SK-N-SH (cell line): ENCODE results near the gene CDK5. TPM values are rescaled to one million over a fixed set of nuclear protein-coding genes. Genes with fewer than 3 reads are reported as not detected.

ENCODE experiments used
- CTCF ChIA-PET: fragments of 300-600, 350-600 bp; formaldehyde crosslinking; extraction: SDS; loops from one replicate; lab custom pipeline; 2021; lab: Yijun Ruan, JAX
- POLR2A ChIA-PET: fragments of 350-600 bp; sonication (Branson Sonifier 250); formaldehyde crosslinking; extraction: SDS; loops from one replicate; lab custom pipeline; 2020; ENCODE audit warnings: antibody characterized with exemption, inconsistent platforms; lab: Yijun Ruan, JAX
- DNase-seq: peaks from one replicate; pipeline ENCODE4 v3.0.0; 2012
- H2AFZ ChIP-seq: fragments of 200-600 bp; sonication (generic); 2 replicates; pipeline ENCODE4 v1.8.1; 2016; ENCODE audit warnings: antibody characterized with exemption, mild to moderate bottlenecking, low read depth
- H3F3A ChIP-seq: fragments of 200-600 bp; sonication (generic); replicated peaks from 2 replicates; pipeline ENCODE3; 2016; ENCODE audit warnings: antibody characterized with exemption, mild to moderate bottlenecking; ENCODE audit not compliant: insufficient read depth
- H3K27ac ChIP-seq, 2 experiments: fragments of 200-500 bp in 1 of 2; fragments of 200-600 bp in 1 of 2; sonication (Bioruptor generic) in 1 of 2; sonication (generic), shearing (Covaris generic) in 1 of 2; 2 replicates each; pipeline versions ENCODE4 v1.5.1 to v1.6.1; 2014 to 2016; ENCODE audit warnings: low read depth in 2 of 2, inconsistent platforms in 1 of 2, low read length in 1 of 2, mild to moderate bottlenecking in 1 of 2, mixed read lengths in 1 of 2
- H3K27me3 ChIP-seq: fragments of 200-600 bp; sonication (generic), shearing (Covaris generic); 2 replicates; pipeline ENCODE4 v1.6.1; 2016; ENCODE audit warnings: mixed run types; ENCODE audit not compliant: insufficient read depth
- H3K36me3 ChIP-seq, 2 experiments: fragments of 200-500 bp in 1 of 2; fragments of 200-600 bp in 1 of 2; sonication (Bioruptor generic) in 1 of 2; sonication (generic) in 1 of 2; replicated peaks in 1 of 2; 2 replicates each; pipeline versions ENCODE3 to v1.5.1; 2014 to 2016; ENCODE audit warnings: low read length in 1 of 2, mild to moderate bottlenecking in 1 of 2; ENCODE audit not compliant: insufficient read depth in 2 of 2, control insufficient read depth in 1 of 2
- H3K4me1 ChIP-seq, 2 experiments: fragments of 200-500 bp in 1 of 2; fragments of 200-600 bp in 1 of 2; sonication (Bioruptor generic) in 1 of 2; sonication (generic), shearing (Covaris generic) in 1 of 2; 2 replicates each; pipeline versions ENCODE4 v1.5.1 to v1.6.1; 2014 to 2016; ENCODE audit warnings: low read depth in 1 of 2, low read length in 1 of 2, mixed run types in 1 of 2; ENCODE audit not compliant: insufficient read depth in 2 of 2, control insufficient read depth in 1 of 2
- H3K4me2 ChIP-seq: fragments of 200-600 bp; sonication (generic), shearing (Covaris generic); 2 replicates; pipeline ENCODE4 v1.6.1; 2017; ENCODE audit warnings: mixed run types
- H3K4me3 ChIP-seq, 2 experiments: fragments of 200-500 bp in 1 of 2; fragments of 200-600 bp in 1 of 2; sonication (Bioruptor generic) in 1 of 2; sonication (generic), shearing (Covaris generic) in 1 of 2; 2 replicates each; pipeline versions ENCODE4 v1.5.1 to v1.8.1; 2014 to 2016; ENCODE audit warnings: low read depth in 2 of 2, inconsistent platforms in 1 of 2, low read length in 1 of 2, mild to moderate bottlenecking in 1 of 2, mixed read lengths in 1 of 2, moderate library complexity in 1 of 2
- H3K79me2 ChIP-seq: fragments of 200-600 bp; sonication (generic); 2 replicates; pipeline ENCODE4 v1.8.1; 2017; ENCODE audit warnings: mild to moderate bottlenecking; ENCODE audit not compliant: insufficient read depth
- H3K9ac ChIP-seq: fragments of 200-600 bp; sonication (generic); 2 replicates; pipeline ENCODE4 v1.6.1; 2017; ENCODE audit warnings: mixed run types
- H3K9me2 ChIP-seq: fragments of 200-600 bp; sonication (generic); 2 replicates; pipeline ENCODE4 v1.6.1; 2017; ENCODE audit warnings: mixed run types
- H3K9me3 ChIP-seq: fragments of 200-600 bp; sonication (generic); 2 replicates; pipeline ENCODE4 v1.6.1; 2017; ENCODE audit warnings: mixed run types, mild to moderate bottlenecking, moderate library complexity
- H4K20me1 ChIP-seq: fragments of 200-600 bp; sonication (generic); 2 replicates; pipeline ENCODE4 v1.6.1; 2017; ENCODE audit warnings: mild to moderate bottlenecking, mixed run types; ENCODE audit not compliant: insufficient read depth
- CTCF ChIP-seq: fragments of 200-600 bp; sonication (generic); IDR thresholded peaks from 2 replicates; pipeline ENCODE4 v1.6.1; 2017; ENCODE audit warnings: antibody characterized with exemption, mild to moderate bottlenecking, moderate library complexity
- ELF1 ChIP-seq: IDR thresholded peaks from 2 replicates; pipeline ENCODE4 v1.4.0; 2012
- EP300 ChIP-seq, 2 experiments: IDR thresholded peaks; 2 replicates each; pipeline versions ENCODE4 v1.4.0 to v1.6.1; 2012; ENCODE audit warnings: borderline replicate concordance in 1 of 2, low read depth in 1 of 2, low read length in 1 of 2
- EZH2phosphoT487 ChIP-seq: fragments of 200-600 bp; sonication (generic); IDR thresholded peaks from 2 replicates; pipeline ENCODE4 v1.6.1; 2017; ENCODE audit warnings: low read depth, mixed run types, mild to moderate bottlenecking, antibody characterized with exemption, moderate library complexity, borderline replicate concordance
- FOSL2 ChIP-seq: IDR thresholded peaks from 2 replicates; pipeline ENCODE4 v1.4.0; 2012; ENCODE audit warnings: low read depth, mild to moderate bottlenecking, moderate library complexity, borderline replicate concordance
- FOXJ3 ChIP-seq: sonication (generic); formaldehyde crosslinking; IDR thresholded peaks from 2 replicates; pipeline ENCODE4 v1.5.1; 2020; ENCODE audit warnings: mild to moderate bottlenecking, missing genetic modification reagents
- FOXM1 ChIP-seq: IDR thresholded peaks from 2 replicates; pipeline ENCODE4 v1.4.0; 2012; ENCODE audit warnings: low read depth, mild to moderate bottlenecking
- GATA2 ChIP-seq: sonication (generic); formaldehyde crosslinking; IDR thresholded peaks from 2 replicates; pipeline ENCODE4 v1.5.0; 2020; ENCODE audit warnings: mild to moderate bottlenecking, missing genetic modification reagents
- IRF3 ChIP-seq: fragments of 150-350 bp; IDR thresholded peaks from 2 replicates; pipeline ENCODE4 v1.6.1; 2016; ENCODE audit warnings: mild to moderate bottlenecking, low read depth, low read length
- JUND ChIP-seq: IDR thresholded peaks from 2 replicates; pipeline ENCODE4 v1.4.0; 2012
- MEF2A ChIP-seq: IDR thresholded peaks from 2 replicates; pipeline ENCODE4 v1.4.0; 2012; ENCODE audit warnings: low read depth, borderline replicate concordance
- MXI1 ChIP-seq: IDR thresholded peaks from 2 replicates; pipeline ENCODE4 v1.6.1; 2012; ENCODE audit warnings: mild to moderate bottlenecking, low read depth, low read length, improper control_type of control experiment
- NFIC ChIP-seq: IDR thresholded peaks from 2 replicates; pipeline ENCODE4 v1.4.0; 2012; ENCODE audit warnings: borderline replicate concordance
- NRF1 ChIP-seq: IDR thresholded peaks from 2 replicates; pipeline ENCODE4 v1.6.1; 2012; ENCODE audit warnings: low read depth, mild to moderate bottlenecking, low read length
- RCOR1 ChIP-seq: fragments of 150-350 bp; IDR thresholded peaks from 2 replicates; pipeline ENCODE4 v1.6.1; 2017; ENCODE audit warnings: antibody characterized with exemption, low read length
- RXRA ChIP-seq: IDR thresholded peaks from 2 replicates; pipeline ENCODE4 v1.4.0; 2012; ENCODE audit warnings: low read depth, mild to moderate bottlenecking, borderline replicate concordance
- USF2 ChIP-seq: fragments of 150-350 bp; IDR thresholded peaks from 2 replicates; pipeline ENCODE4 v1.6.1; 2017; ENCODE audit warnings: antibody characterized with exemption, low read length, low read depth, borderline replicate concordance
- ZBTB33 ChIP-seq: IDR thresholded peaks from 2 replicates; pipeline ENCODE4 v1.4.0; 2012; ENCODE audit warnings: low read depth, borderline replicate concordance
- WGBS: methylation state at CpG from one replicate; pipeline ENCODE4 v1.1.6; 2017; ENCODE audit warnings: low lambda C conversion rate; 5-methylcytosine and 5-hydroxymethylcytosine counted together
- polyA plus RNA-seq, 3 experiments: library from polyadenylated mRNA; depleted of rRNA; stranded (reverse); fragments of >200 nt; gene quantifications; 2 replicates each; pipeline ENCODE4 v1.2.3, GENCODE V29; 2012
- TF ChIP-seq, protein P1 (sequence below): IDR thresholded peaks from 2 replicates; pipeline ENCODE4 v1.4.0; 2012; ENCODE audit warnings: low read depth
- TF ChIP-seq, protein P2 (sequence below): IDR thresholded peaks from 2 replicates; pipeline ENCODE4 v1.4.0; 2012; ENCODE audit warnings: low read depth, borderline replicate concordance

Gene CDK5
- polyA plus RNA-seq, 1 of the 3 experiments (the other 2 are of a cell fraction): 125 TPM

- no peaks in the 10 kb centered on the region for H3K27me3 ChIP-seq
- H3K79me2 ChIP-seq: peaks cover 48% of the 10 kb centered on the region
- H2AFZ ChIP-seq: peak within 1 kb of the TSS; percentile 73; the same call in 1 of the 2 replicates
- H3F3A ChIP-seq: peaks cover 42% of the 10 kb centered on the region
- H3K4me2 ChIP-seq: peak within 1 kb of the TSS; percentile 98
- 2% methylated on average over 36 of the region's 66 CpGs for WGBS
- H3K36me3 ChIP-seq: peaks cover 12 to 46% of the 10 kb centered on the region in 2 experiments
- ChIA-PET CTCF (interaction anchor here (0.6 to 21.3 kb wide), 8 partner anchors 12 to 88 kb away, joined by 3 to 474 read pairs (median 4); partner anchors contain the start of genes CDK5 and SLC4A2), POLR2A (interaction anchor here (0.6 to 1.5 kb wide), 9 partner anchors 10 to 152 kb away, joined by 3 to 7 read pairs (median 4); partner anchors contain the start of genes ABCB8 and CHPF2)
- H3K4me3 ChIP-seq: peak within 1 kb of the TSS; percentile 94 to 99
- H3K4me1 ChIP-seq: peaks cover 30 to 48% of the 10 kb centered on the region in 2 experiments
- no peaks in the 10 kb centered on the region; the same call in 1 of the 2 replicates for H4K20me1 ChIP-seq
- H3K9ac ChIP-seq: peak within 1 kb of the TSS; percentile 96
- H3K9me3 ChIP-seq: no peaks in the 10 kb centered on the region
- no peaks in the 10 kb centered on the region for H3K9me2 ChIP-seq
- H3K27ac ChIP-seq: peak within 1 kb of the TSS; percentile 78 to 95
- DNase-seq: peak; percentile 99
- TF ChIP-seq USF2 (no peak), EP300 (IDR thresholded peaks at IDR 0.05; ENCODE audit: borderline replicate concordance in 1 of 2, low read depth in 1 of 2, low read length in 1 of 2) (peak in 1 of 2 experiments; percentile 34; a peak in 1 of 4 replicates), FOXJ3 (CRISPR knock-in tag) (no peak), NRF1 (peak; percentile 46; the same call in 1 of the 2 replicates), JUND (no peak; the same call in 1 of the 2 replicates), MEF2A (no peak), MXI1 (peak; percentile 57; the same call in 1 of the 2 replicates), IRF3 (no peak), EZH2phosphoT487 (no peak), NFIC (no peak; the same call in 1 of the 2 replicates), ELF1 (peak; percentile 25; the same call in 1 of the 2 replicates), RXRA (no peak), GATA2 (CRISPR knock-in tag) (no peak), RCOR1 (peak; percentile 30; the same call in 1 of the 2 replicates), FOXM1 (peak; percentile 44; the same call in 1 of the 2 replicates), FOSL2 (peak; percentile 41; the same call in 1 of the 2 replicates), ZBTB33 (peak; percentile 60; the same call in 1 of the 2 replicates), CTCF (no peak)
- TF ChIP-seq, protein P1, sequence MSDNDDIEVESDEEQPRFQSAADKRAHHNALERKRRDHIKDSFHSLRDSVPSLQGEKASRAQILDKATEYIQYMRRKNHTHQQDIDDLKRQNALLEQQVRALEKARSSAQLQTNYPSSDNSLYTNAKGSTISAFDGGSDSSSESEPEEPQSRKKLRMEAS: no peak
- TF ChIP-seq, protein P2, sequence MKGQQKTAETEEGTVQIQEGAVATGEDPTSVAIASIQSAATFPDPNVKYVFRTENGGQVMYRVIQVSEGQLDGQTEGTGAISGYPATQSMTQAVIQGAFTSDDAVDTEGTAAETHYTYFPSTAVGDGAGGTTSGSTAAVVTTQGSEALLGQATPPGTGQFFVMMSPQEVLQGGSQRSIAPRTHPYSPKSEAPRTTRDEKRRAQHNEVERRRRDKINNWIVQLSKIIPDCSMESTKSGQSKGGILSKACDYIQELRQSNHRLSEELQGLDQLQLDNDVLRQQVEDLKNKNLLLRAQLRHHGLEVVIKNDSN: no peak
Measured at GRCh38 chr7:151080522-151081169, 22.9 kb upstream of the CDK5 start, which contains the start of gene FASTK. TSS of gene FASTK (minus strand) at chr7:151080809. CDS start at chr7:151080766, 43 bp downstream.
